Natural killer cell (primary cell): ENCODE results near the gene KRT37. TPM values are rescaled to one million over a fixed set of nuclear protein-coding genes. Genes with fewer than 3 reads are reported as not detected.

Source experiments
- ATAC-seq, 3 donors: fragments of 150-1000 bp in 2 of 3; fragments of 200-7000 bp in 1 of 3; cut with Tn5 transposase; 1 replicate in 1 of 3; 2 replicates in 2 of 3; pipeline ENCODE4 v1.10.0; 2021; ENCODE audit warnings: mild to moderate bottlenecking in 2 of 3, moderate library complexity in 2 of 3
- DNase-seq, 2 donors: peaks; one replicate each; pipeline versions ENCODE4 v3.0.0 to v3.0.0-alpha.2; 2013 to 2021; ENCODE audit warnings: mixed read lengths in 1 of 2
- H3K27ac ChIP-seq: one replicate; pipeline ENCODE4 v1.5.1; 2013; ENCODE audit warnings: mild to moderate bottlenecking, low read length
- H3K27me3 ChIP-seq: one replicate; pipeline ENCODE4 v1.6.1; 2013; ENCODE audit warnings: low read length; ENCODE audit not compliant: control insufficient read depth, insufficient read depth
- H3K36me3 ChIP-seq: one replicate; pipeline ENCODE4 v1.6.1; 2013; ENCODE audit warnings: low read length; ENCODE audit not compliant: control insufficient read depth, insufficient read depth
- H3K4me1 ChIP-seq: one replicate; pipeline ENCODE4 v1.6.1; 2013; ENCODE audit warnings: low read length; ENCODE audit not compliant: control insufficient read depth, insufficient read depth
- H3K4me3 ChIP-seq: one replicate; pipeline ENCODE4 v1.5.1; 2013; ENCODE audit warnings: low read length
- H3K9me3 ChIP-seq: one replicate; pipeline ENCODE4 v1.6.1; 2013; ENCODE audit warnings: low read length; ENCODE audit not compliant: control insufficient read depth, insufficient read depth
- H3K27ac Mint-ChIP-seq, 2 donors: one replicate each; pipeline ENCODE4 v1.8.0; 2022; ENCODE audit warnings: mild to moderate bottlenecking in 2 of 2, mixed read lengths in 2 of 2, moderate library complexity in 1 of 2
- H3K27me3 Mint-ChIP-seq, 2 donors: one replicate each; pipeline ENCODE4 v1.8.0; 2022; ENCODE audit warnings: low read depth in 2 of 2, mixed read lengths in 2 of 2
- H3K36me3 Mint-ChIP-seq: one replicate; pipeline ENCODE4 v1.8.0; 2022; ENCODE audit warnings: mixed read lengths
- H3K4me1 Mint-ChIP-seq, 2 donors: one replicate each; pipeline ENCODE4 v1.8.0; 2022; ENCODE audit warnings: mixed read lengths in 2 of 2
- H3K4me3 Mint-ChIP-seq: one replicate; pipeline ENCODE4 v1.8.0; 2022; ENCODE audit warnings: mild to moderate bottlenecking, moderate library complexity, mixed read lengths
- H3K9me3 Mint-ChIP-seq, 2 donors: one replicate each; pipeline ENCODE4 v1.8.0; 2022; ENCODE audit warnings: mixed read lengths in 2 of 2
- CTCF ChIP-seq: fragments of 200-600 bp; IDR thresholded peaks from one replicate; pipeline ENCODE4 v1.8.0; 2022; ENCODE audit warnings: antibody characterized with exemption
- WGBS: methylation state at CpG from one replicate; pipeline ENCODE4 v1.1.7; 2013; ENCODE audit warnings: missing lambda C conversion rate; ENCODE audit not compliant: insufficient coverage; 5-methylcytosine and 5-hydroxymethylcytosine counted together
- intact Hi-C: fragments of 100-400 bp; cut with micrococcal nuclease; formaldehyde crosslinking; loops from one replicate; pipeline ENCODE4 v1.14.2; 2022
- total RNA-seq, 4 donors: library from RNA; stranded (reverse); fragments of 120-200 nt in 1 of 4; gene quantifications; one replicate each; pipeline versions ENCODE4 v1.2.3 to v1.2.4, GENCODE V29; 2013 to 2022

KRT37 gene
- total RNA-seq, 3 donors from 2014 or later (not counting 1 experiment from before 2014, with no cell fraction given), result not detected

GRCh38 chr17:41404024-41404671 lies 20.2 kb downstream of the KRT37 start:
- peaks cover 0 to 6% of the 10 kb centered on the region in 2 donors for H3K4me1 Mint-ChIP-seq
- 62% methylated on average over 7 of the region's 7 CpGs for WGBS
- no peak overlapping the region for H3K27ac Mint-ChIP-seq
- Histone ChIP-seq H3K36me3 (no peaks in the 10 kb centered on the region), H3K4me1 (peaks cover 12% of the 10 kb centered on the region), H3K9me3 (no peaks in the 10 kb centered on the region), H3K4me3 (no peak overlapping the region), H3K27ac (no peak overlapping the region), H3K27me3 (no peaks in the 10 kb centered on the region)
- H3K27me3 Mint-ChIP-seq, result peaks cover 11 to 22% of the 10 kb centered on the region in 2 donors
- H3K36me3 Mint-ChIP-seq, result no peaks in the 10 kb centered on the region
- no peak overlapping the region for H3K4me3 Mint-ChIP-seq
- H3K9me3 Mint-ChIP-seq, result no peaks in the 10 kb centered on the region
- intact Hi-C loops, result no loop called here
- DNase-seq (peak in 1 of 2 donors; percentile 38), ATAC-seq (peak in 1 of 3 donors; percentile 34)
- TF ChIP-seq CTCF, result no peak

DNA sequence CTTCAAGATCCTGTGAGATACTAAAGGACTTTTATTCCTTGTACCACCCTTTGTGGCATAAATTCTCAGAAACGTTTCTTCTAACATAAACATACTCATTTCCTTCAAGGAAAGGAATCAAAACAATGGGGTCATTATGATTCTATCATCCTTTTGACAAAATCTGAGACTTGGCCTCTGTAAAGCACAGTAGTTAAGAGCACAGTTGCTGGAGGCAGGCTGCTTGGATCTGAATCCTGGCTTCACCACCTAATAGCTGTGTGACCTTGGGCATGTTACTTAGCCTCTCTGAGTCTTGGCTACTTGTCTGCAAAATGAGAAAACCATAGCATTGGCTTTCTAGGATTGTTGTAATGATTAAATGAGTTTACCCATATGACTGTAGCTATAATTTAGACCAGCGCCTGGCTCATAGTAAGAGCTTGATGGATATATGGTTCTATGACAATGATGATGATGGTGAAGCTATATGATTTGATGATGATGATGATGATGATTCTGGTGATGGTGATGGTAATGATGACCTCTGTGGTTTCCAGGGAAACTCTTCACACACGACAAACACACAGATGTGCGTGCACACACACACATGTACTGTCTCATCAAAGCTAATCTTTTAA lies 20.9 kb downstream of the KRT37 start:
- no peak for TF ChIP-seq CTCF

GRCh38 chr17:41402161-41402560 lies 22.2 kb downstream of the KRT37 start:
- H3K4me3 Mint-ChIP-seq, result no peak overlapping the region
- Histone ChIP-seq H3K4me3 (no peak overlapping the region), H3K27me3 (no peaks in the 10 kb centered on the region), H3K9me3 (no peaks in the 10 kb centered on the region), H3K27ac (no peak overlapping the region), H3K4me1 (peaks cover 12% of the 10 kb centered on the region), H3K36me3 (no peaks in the 10 kb centered on the region)
- no peaks in the 10 kb centered on the region for H3K9me3 Mint-ChIP-seq
- H3K27me3 Mint-ChIP-seq, result peaks cover 17 to 22% of the 10 kb centered on the region in 2 donors
- ATAC-seq (no peak), DNase-seq (no peak)
- H3K27ac Mint-ChIP-seq, result no peak overlapping the region
- WGBS, result 91% methylated on average over 5 of the region's 5 CpGs
- intact Hi-C loops, result no loop called here
- no peak for TF ChIP-seq CTCF
- H3K4me1 Mint-ChIP-seq, result peaks cover 0 to 6% of the 10 kb centered on the region in 2 donors
- no peaks in the 10 kb centered on the region for H3K36me3 Mint-ChIP-seq

More for the DNA sequence above, 20.9 kb downstream of the KRT37 start:
- Histone ChIP-seq H3K4me1 (peaks cover 12% of the 10 kb centered on the region), H3K9me3 (no peaks in the 10 kb centered on the region), H3K4me3 (no peak overlapping the region), H3K27ac (no peak overlapping the region), H3K36me3 (no peaks in the 10 kb centered on the region), H3K27me3 (no peaks in the 10 kb centered on the region)
- Mint-ChIP-seq H3K9me3 (no peaks in the 10 kb centered on the region), H3K36me3 (no peaks in the 10 kb centered on the region), H3K4me3 (no peak overlapping the region), H3K27me3 (peaks cover 11 to 22% of the 10 kb centered on the region in 2 donors), H3K27ac (no peak overlapping the region), H3K4me1 (peaks cover 0 to 6% of the 10 kb centered on the region in 2 donors)
- 69% methylated on average over 4 of the region's 4 CpGs for WGBS
- peak in 1 of 3 donors; percentile 36 for ATAC-seq
- DNase-seq, result no peak
- intact Hi-C loops, result no loop called here
